ENCODE data around the gene OSBPL3. TPM values are rescaled to one million over a fixed set of nuclear protein-coding genes. Genes with fewer than 3 reads are reported as not detected.

The OSBPL3 gene
- total RNA-seq, 1 experiment from 2014 or later, result 36.8 TPM

- no peak for TF ChIP-seq REST (IDR thresholded peaks at IDR 0.05; ENCODE audit: low read depth)
- no peak for TF ChIP-seq JUND (IDR thresholded peaks at IDR 0.05)
- TF ChIP-seq ATF3 (IDR thresholded peaks at IDR 0.05), result no peak
Measured at GRCh38 chr7:24862461-24862860, 117.5 kb downstream of the OSBPL3 start (continued).

GRCh38 chr7:24861336-24861735 is 118.6 kb downstream of the OSBPL3 start:
- intact Hi-C loops (cut with micrococcal nuclease), result no loop called here
- ChIA-PET CTCF (no interaction called here), POLR2A (no interaction called here), RAD21 (ENCODE audit: low non-redundant PET in 1 of 2, low total read pairs in 2 of 2, uncharacterized antibody in 2 of 2, unreplicated experiment in 2 of 2) (no interaction called here)
- Histone ChIP-seq H3K9ac (ENCODE audit: low read length) (no peak overlapping the region), H4K20me1 (ENCODE audit: insufficient read depth) (no peaks in the 10 kb centered on the region), H2AFZ (ENCODE audit: low read depth, low read length, poor library complexity, severe bottlenecking) (no peak overlapping the region), H3K4me1 (ENCODE audit: control insufficient read depth in 1 of 2, insufficient read depth in 2 of 2, low read length in 2 of 2) (peaks cover 0 to 2% of the 10 kb centered on the region in 2 experiments; a peak in 1 of 4 replicates), H3K27ac (ENCODE audit: low read depth, low read length) (no peak overlapping the region), H3K9me2 (ENCODE audit: insufficient read depth) (no peaks in the 10 kb centered on the region), H3K9me3 (ENCODE audit: control insufficient read depth in 1 of 2, insufficient read depth in 1 of 2, low read depth in 1 of 2, low read length in 2 of 2) (no peaks in the 10 kb centered on the region), H3K4me2 (ENCODE audit: low read length) (no peak overlapping the region), H3K79me2 (ENCODE audit: insufficient read depth, low read length) (no peaks in the 10 kb centered on the region), H3K27me3 (ENCODE audit: insufficient read depth, low read length) (no peaks in the 10 kb centered on the region), H3K4me3 (replicated peaks in 1 of 2; ENCODE audit: low read depth in 1 of 2, low read length in 2 of 2) (no peak overlapping the region), H3K36me3 (ENCODE audit: control insufficient read depth in 1 of 2, insufficient read depth in 2 of 2, low read length in 2 of 2) (peaks cover 3 to 44% of the 10 kb centered on the region in 2 experiments; a peak in 2 of 4 replicates)
- no peak for ATAC-seq
- BruUV-seq (replicated peaks), result no TSS peak
- DNase-seq (ENCODE audit: low read depth, low spot score), result no peak
- TF ChIP-seq FOSL1 (IDR thresholded peaks at IDR 0.05; ENCODE audit: low read depth), result no peak

- Histone ChIP-seq H3K4me1 (ENCODE audit: control insufficient read depth in 1 of 2, insufficient read depth in 2 of 2, low read length in 2 of 2) (peaks cover 0 to 2% of the 10 kb centered on the region in 2 experiments; a peak in 2 of 4 replicates), H4K20me1 (ENCODE audit: insufficient read depth) (no peaks in the 10 kb centered on the region), H3K79me2 (ENCODE audit: insufficient read depth, low read length) (no peaks in the 10 kb centered on the region), H3K9me3 (ENCODE audit: control insufficient read depth in 1 of 2, insufficient read depth in 1 of 2, low read depth in 1 of 2, low read length in 2 of 2) (no peaks in the 10 kb centered on the region), H3K9ac (ENCODE audit: low read length) (no peak overlapping the region), H3K36me3 (ENCODE audit: control insufficient read depth in 1 of 2, insufficient read depth in 2 of 2, low read length in 2 of 2) (peaks cover 3 to 39% of the 10 kb centered on the region in 2 experiments; a peak in 2 of 4 replicates), H3K9me2 (ENCODE audit: insufficient read depth) (no peaks in the 10 kb centered on the region), H3K4me2 (ENCODE audit: low read length) (no peak overlapping the region), H2AFZ (ENCODE audit: low read depth, low read length, poor library complexity, severe bottlenecking) (no peak overlapping the region), H3K27me3 (ENCODE audit: insufficient read depth, low read length) (no peaks in the 10 kb centered on the region), H3K4me3 (replicated peaks in 1 of 2; ENCODE audit: low read depth in 1 of 2, low read length in 2 of 2) (no peak overlapping the region), H3K27ac (ENCODE audit: low read depth, low read length) (no peak overlapping the region)
- ATAC-seq, result no peak
- no TSS peak for BruUV-seq (replicated peaks)
- RAD21 ChIA-PET (ENCODE audit: low non-redundant PET in 1 of 2, low total read pairs in 2 of 2, uncharacterized antibody in 2 of 2, unreplicated experiment in 2 of 2), result no interaction called here
- no peak for DNase-seq (ENCODE audit: low read depth, low spot score)
- intact Hi-C loops (cut with micrococcal nuclease), result no loop called here
- POLR2A ChIA-PET, result no interaction called here
- CTCF ChIA-PET, result no interaction called here
- no peak for TF ChIP-seq CTCF (IDR thresholded peaks at IDR 0.05 in 2 of 3, conservative IDR thresholded peaks at IDR 0.05 in 1 of 3; ENCODE audit: borderline replicate concordance in 1 of 3, insufficient read depth in 1 of 3, low read depth in 2 of 3, low read length in 2 of 3)
- no peak for TF ChIP-seq POLR2AphosphoS5 (IDR thresholded peaks at IDR 0.05; ENCODE audit: low read depth, low read length)
- no peak for TF ChIP-seq REST (IDR thresholded peaks at IDR 0.05; ENCODE audit: low read depth)
- no peak for TF ChIP-seq SRF (IDR thresholded peaks at IDR 0.05; ENCODE audit: low read depth)
- TF ChIP-seq SP1 (IDR thresholded peaks at IDR 0.05; ENCODE audit: low read depth), result no peak
- TF ChIP-seq POLR2A (IDR thresholded peaks at IDR 0.05; ENCODE audit: borderline replicate concordance, extremely low read depth, insufficient read depth, insufficient read length), result no peak
- no peak for TF ChIP-seq FOSL1 (IDR thresholded peaks at IDR 0.05; ENCODE audit: low read depth)
Measured at GRCh38 chr7:24860611-24861010, 119.4 kb downstream of the OSBPL3 start.

Measured in HCT116 (cell line).